SK-N-MC (cell line): ENCODE data around the gene VPS26A.

ENCODE experiments used
- EZH2 ChIP-seq: fragments of 200-600 bp; sonication (generic); IDR thresholded peaks from one replicate; pipeline ENCODE4 v1.6.1; 2017; ENCODE audit warnings: antibody characterized with exemption
- POLR2AphosphoS5 ChIP-seq: IDR thresholded peaks from 2 replicates; pipeline ENCODE4 v1.6.1; 2012; ENCODE audit warnings: mild to moderate bottlenecking, low read depth, low read length, borderline replicate concordance

DNA sequence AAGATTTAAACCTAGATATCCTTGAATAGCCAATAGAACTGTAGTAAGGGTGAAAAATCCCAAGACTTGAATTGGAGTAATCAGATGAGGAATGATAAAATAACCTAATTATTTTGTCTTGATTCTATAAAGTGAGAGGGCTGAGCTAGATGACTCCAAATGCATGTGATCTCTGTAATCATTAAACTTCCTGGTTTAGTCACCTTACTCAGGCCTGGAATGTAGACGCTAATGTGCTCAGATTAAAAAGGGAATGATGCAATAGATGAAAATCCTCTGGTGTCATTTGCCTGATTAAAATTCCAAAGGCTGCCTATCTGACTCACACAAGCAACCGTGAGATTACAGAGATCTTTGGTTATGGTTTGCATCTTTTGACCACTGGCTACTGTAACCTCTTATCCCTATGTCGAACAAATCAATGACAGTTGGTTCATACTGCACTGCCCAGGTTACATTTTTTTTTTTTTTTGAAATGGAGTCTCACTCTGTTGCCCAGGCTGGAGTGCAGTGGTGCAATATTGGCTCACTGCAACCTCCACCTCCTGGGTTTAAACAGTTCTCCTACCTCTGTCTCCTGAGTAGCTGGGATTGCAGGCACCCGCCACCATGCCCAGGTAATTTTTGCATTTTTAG lies 93.3 kb downstream of the VPS26A start:
- TF ChIP-seq EZH2 = no peak
- no peak for TF ChIP-seq POLR2AphosphoS5
